H1 (cell line): ENCODE data around the gene KIF1C. TPM values are rescaled to one million over a fixed set of nuclear protein-coding genes. Genes with fewer than 3 reads are reported as not detected.
A peak's percentile ranks its signal among the peaks of the same experiment; 100 is the strongest.
"Not testable (repeated sequence)": the region's sequence is repeated elsewhere in the genome, so short reads cannot be mapped to it uniquely, and the experiment has no call there.

Experiments
- CTCF ChIA-PET: fragments of 300-600 bp; sonication (Branson Sonifier 250); formaldehyde crosslinking; loops from one replicate; lab custom pipeline; 2021; ENCODE audit not compliant: partially characterized antibody; lab: Charles Lee
- POLR2A ChIA-PET: fragments of 300-600 bp; sonication (Branson Sonifier 250); formaldehyde crosslinking; loops from one replicate; lab custom pipeline; 2021; ENCODE audit warnings: inconsistent platforms; ENCODE audit not compliant: partially characterized antibody; lab: Charles Lee
- DNase-seq, 2 experiments: peaks; one replicate each; pipeline versions ENCODE4 v3.0.0 to v3.0.0-alpha.2; 2010 to 2022; ENCODE audit warnings: low spot score in 2 of 2, low read depth in 1 of 2, mixed read lengths in 1 of 2
- FAIRE-seq: peaks from 2 replicates; lab custom pipeline; 2011; peaks lifted over from hg19 to GRCh38; lab: Jason Lieb, UNC
- H2AFZ ChIP-seq: 2 replicates; pipeline ENCODE4 v1.8.1; 2012; ENCODE audit warnings: low read length, inconsistent platforms
- H2AK5ac ChIP-seq: 2 replicates; pipeline ENCODE4 v1.6.1; 2013; ENCODE audit warnings: low read depth, low read length
- H2BK120ac ChIP-seq: replicated peaks from 2 replicates; pipeline ENCODE3; 2013; ENCODE audit warnings: low read depth, low read length, inconsistent platforms
- H2BK12ac ChIP-seq: 2 replicates; pipeline ENCODE4 v1.6.1; 2013; ENCODE audit warnings: low read depth, low read length
- H2BK15ac ChIP-seq: 2 replicates; pipeline ENCODE4 v1.6.1; 2013; ENCODE audit warnings: low read length
- H2BK20ac ChIP-seq: 2 replicates; pipeline ENCODE4 v1.6.1; 2013; ENCODE audit warnings: low read length
- H2BK5ac ChIP-seq: 2 replicates; pipeline ENCODE4 v1.6.1; 2013; ENCODE audit warnings: low read depth, low read length
- H3K14ac ChIP-seq: 2 replicates; pipeline ENCODE4 v1.6.1; 2013; ENCODE audit warnings: inconsistent platforms; ENCODE audit not compliant: insufficient read length
- H3K18ac ChIP-seq: 2 replicates; pipeline ENCODE4 v1.6.1; 2013; ENCODE audit warnings: low read length; ENCODE audit errors: extremely low read depth
- H3K23ac ChIP-seq: 2 replicates; pipeline ENCODE4 v1.6.1; 2013; ENCODE audit warnings: inconsistent platforms; ENCODE audit not compliant: insufficient read length
- H3K23me2 ChIP-seq: 2 replicates; pipeline ENCODE4 v1.6.1; 2013; ENCODE audit warnings: low read depth, low read length
- H3K27ac ChIP-seq: 2 replicates; pipeline ENCODE4 v1.6.1; 2011; ENCODE audit warnings: low read depth, low read length, inconsistent platforms
- H3K27me3 ChIP-seq, 4 experiments: replicated peaks in 1 of 4; 1 replicate in 1 of 4; 2 replicates in 3 of 4; pipeline versions ENCODE4 v1.6.1 to v1.8.1; 2011 to 2013; ENCODE audit warnings: low read length in 3 of 4, mild to moderate bottlenecking in 3 of 4, inconsistent platforms in 2 of 4, mixed read lengths in 2 of 4, moderate library complexity in 1 of 4; ENCODE audit not compliant: control insufficient read depth in 3 of 4, insufficient read depth in 3 of 4; ENCODE audit errors: extremely low read depth in 1 of 4
- H3K36me3 ChIP-seq, 4 experiments: 2 replicates each; pipeline versions ENCODE4 v1.6.1 to v1.8.1; 2011 to 2013; ENCODE audit warnings: mild to moderate bottlenecking in 4 of 4, low read length in 3 of 4, moderate library complexity in 2 of 4, control low read depth in 1 of 4, inconsistent platforms in 1 of 4; ENCODE audit not compliant: insufficient read depth in 4 of 4, control insufficient read depth in 2 of 4
- H3K4ac ChIP-seq: replicated peaks from 2 replicates; pipeline ENCODE3; 2013; ENCODE audit warnings: low read length, low read depth, mixed read lengths, inconsistent platforms; ENCODE audit not compliant: insufficient read length
- H3K4me1 ChIP-seq, 4 experiments: replicated peaks in 1 of 4; 1 replicate in 1 of 4; 2 replicates in 3 of 4; pipeline versions ENCODE4 v1.6.1 to v1.8.1; 2011 to 2013; ENCODE audit warnings: low read length in 3 of 4, inconsistent platforms in 2 of 4, mixed read lengths in 1 of 4; ENCODE audit not compliant: insufficient read depth in 4 of 4, control insufficient read depth in 3 of 4
- H3K4me2 ChIP-seq, 2 experiments: 2 replicates each; pipeline versions ENCODE4 v1.6.1 to v1.8.1; 2011 to 2013; ENCODE audit warnings: low read depth in 2 of 2, low read length in 2 of 2, control low read depth in 1 of 2, inconsistent platforms in 1 of 2, mild to moderate bottlenecking in 1 of 2; ENCODE audit not compliant: insufficient read depth in 1 of 2
- H3K4me3 ChIP-seq, 4 experiments: fragments of 200-600, 300-600 bp in 1 of 4; sonication (generic), shearing (Covaris generic), sonication (Bioruptor Twin) in 1 of 4; 2 replicates each; pipeline versions ENCODE4 v1.5.1 to v1.8.1; 2011 to 2016; ENCODE audit warnings: low read length in 4 of 4, low read depth in 3 of 4, control low read depth in 2 of 4, inconsistent platforms in 2 of 4, mild to moderate bottlenecking in 2 of 4, mixed read lengths in 1 of 4, moderate library complexity in 1 of 4; ENCODE audit not compliant: insufficient read depth in 2 of 4; ENCODE audit errors: extremely low read depth in 1 of 4
- H3K56ac ChIP-seq: replicated peaks from 2 replicates; pipeline ENCODE3; 2013; ENCODE audit warnings: low read depth, mild to moderate bottlenecking, mixed read lengths, low read length, inconsistent platforms; ENCODE audit not compliant: insufficient read length
- H3K79me1 ChIP-seq: 2 replicates; pipeline ENCODE4 v1.6.1; 2013; ENCODE audit warnings: low read depth, low read length, control low read depth
- H3K79me2 ChIP-seq, 2 experiments: 2 replicates each; pipeline versions ENCODE4 v1.6.1 to v1.8.1; 2012 to 2013; ENCODE audit warnings: low read length in 2 of 2, mild to moderate bottlenecking in 2 of 2, inconsistent platforms in 1 of 2; ENCODE audit not compliant: insufficient read depth in 2 of 2, control insufficient read depth in 1 of 2
- H3K9ac ChIP-seq, 4 experiments: replicated peaks in 1 of 4; 1 replicate in 1 of 4; 2 replicates in 3 of 4; pipeline versions ENCODE4 v1.6.1 to v1.8.1; 2011 to 2013; ENCODE audit warnings: low read depth in 3 of 4, low read length in 3 of 4, control low read depth in 2 of 4, mild to moderate bottlenecking in 2 of 4, moderate library complexity in 2 of 4, inconsistent platforms in 1 of 4; ENCODE audit errors: extremely low read depth in 1 of 4
- H3K9me3 ChIP-seq, 2 experiments: 2 replicates each; pipeline versions ENCODE4 v1.6.1 to v1.8.1; 2012 to 2013; ENCODE audit warnings: mild to moderate bottlenecking in 2 of 2, moderate library complexity in 2 of 2, control low read depth in 1 of 2, inconsistent platforms in 1 of 2, low read depth in 1 of 2, low read length in 1 of 2, mixed read lengths in 1 of 2; ENCODE audit not compliant: insufficient read depth in 2 of 2
- H4K20me1 ChIP-seq, 2 experiments: replicated peaks in 1 of 2; 2 replicates each; pipeline versions ENCODE3 to v1.8.1; 2011 to 2013; ENCODE audit warnings: inconsistent platforms in 2 of 2, low read length in 2 of 2, mild to moderate bottlenecking in 1 of 2; ENCODE audit not compliant: insufficient read depth in 2 of 2, control insufficient read depth in 1 of 2
- H4K5ac ChIP-seq: 2 replicates; pipeline ENCODE4 v1.6.1; 2013; ENCODE audit warnings: low read length, low read depth, mixed read lengths, inconsistent platforms; ENCODE audit not compliant: insufficient read length
- H4K8ac ChIP-seq: 2 replicates; pipeline ENCODE4 v1.8.0; 2013; ENCODE audit warnings: mild to moderate bottlenecking, moderate library complexity, low read length, inconsistent platforms; ENCODE audit not compliant: insufficient read depth; ENCODE audit errors: extremely low read depth
- H4K91ac ChIP-seq: replicated peaks from 2 replicates; pipeline ENCODE3; 2013; ENCODE audit warnings: low read length, mixed read lengths, inconsistent platforms; ENCODE audit not compliant: insufficient read length
- WGBS, 2 experiments: shearing (Covaris generic) in 1 of 2; methylation state at CpG; one replicate each; pipeline versions ENCODE4 v1.1.6 to v1.1.7; 2013 to 2015; ENCODE audit warnings: low lambda C conversion rate in 2 of 2, mixed read lengths in 2 of 2, inconsistent platforms in 1 of 2, low coverage in 1 of 2, missing lambda C conversion rate in 1 of 2; ENCODE audit not compliant: insufficient replicate concordance in 2 of 2, insufficient coverage in 1 of 2, insufficient read length in 1 of 2; ENCODE audit errors: extremely low coverage in 1 of 2, missing lambda C conversion rate in 1 of 2; 5-methylcytosine and 5-hydroxymethylcytosine counted together
- polyA plus RNA-seq, 7 experiments: library from polyadenylated mRNA; depleted of rRNA in 3 of 7; stranded (reverse) in 5 of 7; unstranded in 2 of 7; fragments of >200 nt in 5 of 7; fragments of 200-250 nt in 2 of 7; gene quantifications; 1 replicate in 5 of 7; 2 replicates in 1 of 7; 4 replicates in 1 of 7; pipeline versions ENCODE4 v1.2.1 to v1.2.3, GENCODE V29; 2011 to 2013; ENCODE audit warnings: missing spikeins in 2 of 7, mixed read lengths in 2 of 7
- total RNA-seq: library from RNA; stranded (reverse); fragmentation: NEBNext Ultra II Directional; extraction: Animal tissue kit (Norgen Biotek cat#: 25700); gene quantifications from 2 replicates; pipeline ENCODE4 v1.2.1, GENCODE V29; 2021

Gene KIF1C
- total and polyA plus RNA-seq, 2 of the 8 experiments (the other 6 are each of a cell fraction or from before 2014, with no cell fraction given): 14.3 to 114 TPM

DNA sequence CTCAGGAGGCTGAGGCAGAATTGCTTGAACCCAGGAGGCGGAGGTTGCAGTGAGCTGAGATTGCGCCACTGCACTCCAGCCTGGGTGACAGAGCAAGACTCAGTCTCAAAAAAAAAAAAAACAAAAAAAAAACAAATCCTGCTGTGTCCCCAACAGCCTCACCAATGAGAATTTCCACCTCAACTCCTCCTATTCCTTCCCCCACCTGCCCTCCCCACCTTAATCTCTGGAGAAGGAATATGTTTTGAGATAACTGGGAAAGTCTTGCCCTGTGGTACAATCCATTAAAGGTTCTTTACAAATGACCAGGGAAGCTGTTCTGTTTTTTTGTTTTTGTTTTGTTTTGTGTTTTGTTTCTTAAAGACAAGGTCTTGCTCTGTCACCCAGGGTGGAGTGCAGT is 32.4 kb downstream of the KIF1C start:
- not testable (repeated sequence) for H3K4ac ChIP-seq, DNase-seq, H3K36me3 ChIP-seq, H2AFZ ChIP-seq, H2AK5ac ChIP-seq, H3K27ac ChIP-seq, H2BK120ac ChIP-seq, H3K9ac ChIP-seq, H3K23me2 ChIP-seq, H3K18ac ChIP-seq, H3K4me1 ChIP-seq, H3K23ac ChIP-seq, H3K14ac ChIP-seq, H4K5ac ChIP-seq, H2BK15ac ChIP-seq, FAIRE-seq, H2BK20ac ChIP-seq, H3K56ac ChIP-seq, H3K9me3 ChIP-seq, H4K91ac ChIP-seq, H2BK5ac ChIP-seq, H3K79me2 ChIP-seq, H3K4me2 ChIP-seq, H3K79me1 ChIP-seq, H4K20me1 ChIP-seq, H4K8ac ChIP-seq, H3K4me3 ChIP-seq
- H2BK12ac ChIP-seq: 0 out of 2 replicates have a peak overlapping the region, but pooled peaks have one; percentile 39
- POLR2A ChIA-PET: interaction anchor here (1.1 to 1.4 kb wide), 2 partner anchors 49 to 63 kb away, joined by 3 read pairs; no protein-coding TSS in a partner anchor
- peaks cover 0 to 13% (median 1%) of the 10 kb centered on the region in 4 experiments; a peak in 5 of 7 replicates for H3K27me3 ChIP-seq
- CTCF ChIA-PET: interaction anchor here (1.0 to 11.5 kb wide), 10 partner anchors 10 to 50 kb away, joined by 3 to 102 read pairs (median 6); partner anchors contain the start of gene CAMTA2
- 93% methylated on average over 2 of the region's 2 CpGs; no CpG with 5 or more reads in 1 of the 2 experiments for WGBS, 2 experiments
